Kasumi-1 (cell line): ENCODE data around the gene TXNDC2.
A peak's percentile ranks its signal among the peaks of the same experiment; 100 is the strongest.
"Not testable (repeated sequence)": the region's sequence is repeated elsewhere in the genome, so short reads cannot be mapped to it uniquely, and the experiment has no call there.

Experiments
- DNase-seq, 2 experiments: peaks; one replicate each; lab custom pipeline; 2025; lab: John Stamatoyannopoulos, UW

TXNDC2 gene

GRCh38 chr18:9884532-9885140 is 1.1 kb upstream of the TXNDC2 start:
- no peak for DNase-seq

GRCh38 chr18:9886005-9886348 is 204 bp downstream of the TXNDC2 start:
- no peak for DNase-seq

GRCh38 chr18:9887992-9888391 is 2.2 kb downstream of the TXNDC2 start:
- no peak for DNase-seq

GRCh38 chr18:9890196-9890595 is 4.4 kb downstream of the TXNDC2 start:
- DNase-seq: no peak

GRCh38 chr18:9890957-9891356 is 5.2 kb downstream of the TXNDC2 start:
- no peak for DNase-seq

- DNase-seq: not testable (repeated sequence)
These were observed 5.7 kb downstream of the TXNDC2 start for GRCh38 chr18:9891515-9891914.

GRCh38 chr18:9894454-9895068 is 8.8 kb downstream of the TXNDC2 start:
- no peak for DNase-seq

- DNase-seq: no peak
These were observed 11.4 kb downstream of the TXNDC2 start for GRCh38 chr18:9897129-9897528.

- DNase-seq: not testable (repeated sequence)
These were observed 12.1 kb downstream of the TXNDC2 start for GRCh38 chr18:9897787-9898291.

GRCh38 chr18:9898792-9899549 is 13.2 kb downstream of the TXNDC2 start:
- no peak for DNase-seq

- not testable (repeated sequence) for DNase-seq
These were observed 13.8 kb downstream of the TXNDC2 start for GRCh38 chr18:9899550-9899930.

- no peak for DNase-seq
These were observed 14.9 kb downstream of the TXNDC2 start for GRCh38 chr18:9900699-9901098.

- DNase-seq: no peak
These were observed 15.6 kb downstream of the TXNDC2 start for GRCh38 chr18:9901377-9901776.

- not testable (repeated sequence) for DNase-seq
These were observed 16.5 kb downstream of the TXNDC2 start for GRCh38 chr18:9902264-9902663.

GRCh38 chr18:9902832-9903231 is 17.1 kb downstream of the TXNDC2 start:
- no peak for DNase-seq

GRCh38 chr18:9905401-9905922 is 19.7 kb downstream of the TXNDC2 start:
- no peak for DNase-seq

- peak; percentile 27 to 31 for DNase-seq
These were observed 20.7 kb downstream of the TXNDC2 start for GRCh38 chr18:9906481-9906880.

- no peak for DNase-seq
These were observed 22.1 kb downstream of the TXNDC2 start for GRCh38 chr18:9907867-9908266.

- DNase-seq: no peak
These were observed 24.3 kb downstream of the TXNDC2 start for GRCh38 chr18:9910071-9910470.

- no peak for DNase-seq
These were observed 24.9 kb downstream of the TXNDC2 start for GRCh38 chr18:9910661-9911060.

- no peak for DNase-seq
These were observed 25.5 kb downstream of the TXNDC2 start for GRCh38 chr18:9911226-9911625.

GRCh38 chr18:9912285-9912684 is 26.5 kb downstream of the TXNDC2 start:
- not testable (repeated sequence) for DNase-seq

- no peak for DNase-seq
These were observed 27.4 kb downstream of the TXNDC2 start for GRCh38 chr18:9913151-9913525.
